ENCODE data around the gene CLRN2.
"Not testable (repeated sequence)": the region's sequence is repeated elsewhere in the genome, so short reads cannot be mapped to it uniquely, and the experiment has no call there.

Gene CLRN2

DNA sequence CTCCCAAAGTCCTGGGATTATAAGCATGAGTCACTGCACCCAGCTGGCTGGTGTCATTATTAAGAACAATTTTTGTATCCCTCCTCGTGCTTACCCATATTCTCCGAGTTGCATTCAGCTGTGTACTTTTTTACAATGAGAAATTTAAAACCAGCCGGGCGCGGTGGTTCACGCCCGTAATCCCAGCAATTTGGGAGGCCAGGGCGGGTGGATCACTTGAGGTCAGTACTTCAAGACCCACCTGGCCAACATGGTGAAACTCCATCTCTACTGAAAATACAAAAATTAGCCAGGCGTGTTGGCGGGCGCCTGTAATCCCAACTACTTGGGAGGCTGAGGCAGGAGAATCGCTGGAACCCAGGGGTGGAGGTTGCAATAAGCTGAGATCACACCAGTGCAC is 60.2 kb downstream of the CLRN2 start:
- DNase-seq (ENCODE audit: low read depth); H3K4me3 ChIP-seq (ENCODE audit: low read depth, low read length): not testable (repeated sequence)

Measured in skeletal muscle cell (primary cell).